Measurements from ENCODE around the gene SART3.
A peak's percentile ranks its signal among the peaks of the same experiment; 100 is the strongest.
"Not testable (repeated sequence)": the region's sequence is repeated elsewhere in the genome, so short reads cannot be mapped to it uniquely, and the experiment has no call there.

SART3 gene

DNA sequence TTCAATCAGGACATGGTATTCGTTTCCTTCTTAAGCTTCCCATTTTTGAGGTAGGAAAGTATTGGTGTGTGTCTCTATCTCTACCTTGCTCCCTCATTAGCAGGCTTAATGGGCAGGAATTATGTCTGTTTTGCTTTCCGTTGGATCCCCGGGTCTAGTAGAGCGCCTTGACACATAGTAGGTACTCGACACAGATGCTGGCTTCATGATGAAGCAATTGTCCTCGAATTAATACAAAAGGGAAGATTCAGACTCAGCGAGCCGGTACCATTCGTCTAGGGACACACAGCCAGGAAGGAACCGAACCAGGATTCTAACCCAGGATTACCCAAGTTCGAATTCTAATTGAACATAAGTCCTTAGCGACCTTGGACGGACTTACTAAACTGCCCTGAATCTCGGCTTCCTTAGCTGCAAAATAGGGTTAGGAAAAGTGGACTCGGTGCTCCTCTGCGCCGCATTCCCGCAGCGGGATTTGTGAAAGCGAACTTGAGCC is 927 bp upstream of the SART3 start:
- DNase-seq (ENCODE audit: low spot score): no peak

DNA sequence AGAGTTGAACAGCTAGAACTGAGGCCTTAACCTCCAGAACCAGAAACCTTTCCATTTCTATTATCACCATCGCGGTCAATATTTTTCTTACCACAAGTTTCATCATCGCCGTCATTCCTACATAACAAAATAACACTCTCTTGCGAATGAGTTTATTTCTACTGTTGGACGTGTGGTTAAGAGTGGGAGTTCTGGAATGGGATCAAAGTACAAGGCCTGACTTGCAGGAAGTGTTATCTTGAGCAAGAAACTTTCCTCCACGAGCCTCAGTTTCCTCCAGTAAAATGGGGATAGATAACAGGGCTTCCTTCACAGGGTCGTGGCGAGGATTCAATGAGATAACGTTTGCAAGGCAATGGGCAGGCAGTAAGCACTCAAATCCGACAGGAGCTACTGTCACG is 652 bp downstream of the SART3 start:
- DNase-seq (ENCODE audit: low spot score): peak; percentile 10

DNA sequence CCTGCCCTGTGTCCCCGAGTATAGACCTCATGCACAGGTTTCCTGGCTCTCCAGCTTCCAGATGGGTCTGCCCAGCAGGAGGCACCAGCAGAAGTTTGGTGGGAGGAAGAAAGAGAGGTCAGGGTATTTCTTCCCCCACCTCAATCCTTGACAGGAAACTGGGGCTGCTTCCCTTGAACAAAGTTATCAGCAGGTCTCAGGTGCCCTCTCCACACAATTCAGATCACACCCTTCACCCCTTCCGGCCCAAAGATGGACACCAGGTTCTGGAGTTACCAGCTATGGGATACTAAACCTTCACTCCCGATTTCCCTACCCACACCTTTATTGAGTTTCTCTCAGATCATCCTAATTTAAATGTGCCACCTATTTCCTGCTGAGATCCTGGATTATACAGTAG is 1.2 kb downstream of the SART3 start:
- DNase-seq (ENCODE audit: low spot score): no peak

DNA sequence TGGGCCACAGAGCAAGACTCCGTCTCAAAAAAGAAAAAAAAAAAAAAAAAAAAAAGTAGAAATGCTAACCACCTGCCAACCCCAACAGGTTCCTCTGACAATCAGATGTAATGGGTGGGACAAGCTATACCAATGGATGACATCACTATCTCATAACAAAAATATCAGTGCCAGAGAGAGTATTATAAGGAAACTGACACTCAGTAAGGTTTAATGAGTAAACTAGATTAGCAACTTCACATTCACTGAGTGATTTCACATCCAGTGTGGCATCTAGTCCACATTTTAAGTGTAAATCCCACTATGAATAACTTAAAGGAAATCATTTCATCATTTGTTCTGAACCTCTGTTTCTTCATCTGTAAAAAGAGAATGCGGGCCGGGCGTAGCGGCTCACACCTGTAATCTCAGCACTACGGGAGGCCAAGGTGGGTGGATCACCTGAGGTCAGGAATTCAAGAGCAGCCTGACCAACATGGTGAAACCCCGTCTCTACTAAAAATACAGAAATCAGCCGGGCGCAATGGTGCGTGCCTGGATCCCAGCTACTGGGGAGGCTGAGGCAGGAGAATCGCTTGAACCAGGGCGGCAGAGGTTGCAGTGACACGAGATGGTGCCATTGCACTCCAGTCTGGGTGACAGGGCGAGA is 1.8 kb downstream of the SART3 start:
- DNase-seq (ENCODE audit: low spot score): no peak

DNA sequence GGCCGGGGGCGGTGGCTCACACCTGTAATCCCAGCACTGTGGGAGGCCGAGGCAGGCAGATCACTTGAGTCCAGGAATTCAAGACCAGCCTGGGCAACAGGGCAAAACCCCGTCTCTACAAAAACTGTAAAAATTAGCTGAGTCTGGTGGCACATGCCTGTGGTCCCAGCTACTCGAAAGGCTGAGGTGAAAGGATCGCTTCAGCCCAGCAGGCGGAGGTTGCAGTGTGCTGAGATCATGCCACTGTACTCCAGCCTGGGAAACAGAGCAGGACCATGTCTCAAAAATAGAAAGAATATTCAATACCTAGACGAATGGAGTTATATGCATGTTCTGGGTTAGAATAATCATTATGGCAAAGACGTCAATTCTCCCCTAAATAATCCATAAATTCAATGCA is 5.6 kb downstream of the SART3 start:
- not testable (repeated sequence) for DNase-seq (ENCODE audit: low spot score)

DNA sequence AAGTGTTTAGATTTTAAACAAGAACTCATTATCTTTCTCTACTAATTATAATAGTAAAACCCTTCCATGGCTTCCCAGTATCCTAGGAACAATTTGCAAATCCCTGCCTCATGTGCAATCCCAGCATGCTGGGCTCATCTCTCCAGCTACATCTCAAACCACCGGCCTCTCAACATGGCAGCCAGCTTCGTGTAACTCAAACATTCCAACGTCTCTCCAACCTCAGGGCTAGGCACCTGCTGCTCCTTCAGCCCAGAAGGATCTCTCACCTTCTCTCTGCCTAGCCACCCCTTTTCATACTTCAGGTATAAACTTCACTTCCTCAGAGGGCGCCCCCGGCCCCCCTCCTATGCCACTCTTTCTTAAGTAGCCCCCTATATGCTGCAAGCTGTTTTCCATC is 7.2 kb downstream of the SART3 start:
- no peak for DNase-seq (ENCODE audit: low spot score)

DNA sequence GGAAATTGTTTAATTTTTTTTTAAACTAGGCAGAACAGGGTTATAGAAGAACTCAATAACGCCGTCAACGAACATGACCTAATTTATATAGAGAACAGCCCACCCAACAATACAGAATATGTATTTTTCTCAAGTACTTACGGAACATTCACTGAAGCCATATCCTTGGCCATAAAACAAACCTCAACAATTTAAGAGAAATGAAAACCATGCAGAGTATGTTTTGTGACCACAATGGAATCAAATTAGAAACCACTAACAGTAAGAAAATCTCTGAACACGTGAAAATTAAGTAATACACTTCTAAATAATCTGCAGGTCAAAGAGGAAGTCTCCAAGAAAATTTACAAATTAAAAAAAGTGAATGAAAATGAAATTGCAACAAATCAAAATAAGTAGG is 9.4 kb downstream of the SART3 start:
- DNase-seq (ENCODE audit: low spot score): no peak

DNA sequence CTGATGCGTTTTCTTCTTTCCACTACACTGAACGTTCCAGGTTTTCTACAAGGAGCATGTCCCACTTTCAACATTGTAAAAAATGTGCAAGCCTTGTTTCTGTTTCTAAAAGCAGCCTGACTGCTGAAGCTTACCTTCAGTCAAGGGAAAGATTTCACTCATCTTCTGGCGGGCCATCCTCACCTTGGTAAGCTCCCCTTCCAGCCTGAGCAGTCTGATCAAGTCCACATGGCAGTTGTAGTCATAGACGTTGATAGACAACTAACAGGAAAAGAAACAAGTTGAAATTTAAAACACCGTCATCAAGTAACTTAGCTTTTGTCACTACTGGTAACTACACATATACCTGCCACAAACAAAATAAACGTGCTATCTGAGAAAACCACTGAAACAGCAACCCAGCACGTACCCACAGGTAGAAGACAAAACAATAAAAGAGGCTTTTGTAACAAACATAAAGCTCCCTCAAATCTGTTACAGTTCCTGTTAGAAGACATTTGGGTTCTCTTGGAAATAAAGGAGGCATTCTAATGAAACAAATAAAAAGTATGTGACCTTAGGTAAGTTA is 11.9 kb downstream of the SART3 start:
- DNase-seq (ENCODE audit: low spot score): no peak

DNA sequence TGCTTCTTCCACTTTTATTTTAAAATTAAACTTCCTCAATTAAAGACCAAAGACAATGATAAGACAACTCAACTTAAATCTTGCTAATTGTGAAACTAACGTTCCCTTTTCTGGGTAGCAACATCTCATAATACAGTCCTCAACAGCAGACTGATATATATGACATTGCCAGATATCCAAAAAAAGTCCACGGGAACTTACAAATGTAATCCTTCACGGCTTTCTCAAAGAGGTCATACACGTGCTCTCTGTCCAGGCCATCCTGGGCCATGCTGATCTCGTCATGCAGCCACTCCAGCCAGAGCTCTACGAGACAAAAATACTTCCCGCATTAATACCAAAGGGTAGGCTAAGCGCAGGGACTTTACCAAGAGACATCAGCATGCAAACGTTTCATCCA is 13.3 kb downstream of the SART3 start:
- no peak for DNase-seq (ENCODE audit: low spot score)

DNA sequence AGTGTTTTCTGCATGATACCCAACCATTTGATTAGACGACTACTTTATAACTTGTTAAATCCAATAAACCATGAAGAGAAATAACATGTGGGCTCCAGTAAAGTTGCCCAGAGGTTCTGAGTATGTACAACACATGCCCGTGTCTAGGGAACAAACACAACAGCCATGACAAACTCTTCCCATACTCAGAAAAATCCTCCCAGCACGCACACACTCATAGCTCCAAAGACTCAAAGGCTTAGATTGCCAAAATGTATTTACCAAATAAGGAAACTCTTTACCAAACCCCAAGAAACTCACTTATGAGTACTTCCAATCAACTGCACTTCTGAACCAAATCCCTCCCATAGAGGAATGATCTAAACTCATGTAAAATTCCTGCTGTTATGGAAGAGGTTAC is 17.3 kb downstream of the SART3 start:
- DNase-seq (ENCODE audit: low spot score): no peak

DNA sequence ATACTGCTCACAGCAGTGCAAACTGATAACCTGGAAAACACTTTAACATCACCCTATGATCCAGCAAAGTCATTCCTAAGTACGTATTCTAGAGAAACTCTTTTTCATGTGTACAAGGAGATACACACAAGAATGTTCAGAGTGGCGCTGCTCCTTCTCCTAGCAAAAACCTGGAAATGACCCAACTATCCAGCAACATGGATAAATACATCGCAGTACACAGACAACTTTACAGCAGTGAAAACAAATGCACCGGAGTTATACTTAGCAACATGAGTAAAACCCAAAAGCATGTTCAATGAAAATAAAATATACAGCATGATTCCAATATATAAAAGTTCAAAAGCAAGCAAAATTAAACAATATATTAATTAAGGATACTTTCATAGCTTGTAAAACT is 18.7 kb downstream of the SART3 start:
- no peak for DNase-seq (ENCODE audit: low spot score)

DNA sequence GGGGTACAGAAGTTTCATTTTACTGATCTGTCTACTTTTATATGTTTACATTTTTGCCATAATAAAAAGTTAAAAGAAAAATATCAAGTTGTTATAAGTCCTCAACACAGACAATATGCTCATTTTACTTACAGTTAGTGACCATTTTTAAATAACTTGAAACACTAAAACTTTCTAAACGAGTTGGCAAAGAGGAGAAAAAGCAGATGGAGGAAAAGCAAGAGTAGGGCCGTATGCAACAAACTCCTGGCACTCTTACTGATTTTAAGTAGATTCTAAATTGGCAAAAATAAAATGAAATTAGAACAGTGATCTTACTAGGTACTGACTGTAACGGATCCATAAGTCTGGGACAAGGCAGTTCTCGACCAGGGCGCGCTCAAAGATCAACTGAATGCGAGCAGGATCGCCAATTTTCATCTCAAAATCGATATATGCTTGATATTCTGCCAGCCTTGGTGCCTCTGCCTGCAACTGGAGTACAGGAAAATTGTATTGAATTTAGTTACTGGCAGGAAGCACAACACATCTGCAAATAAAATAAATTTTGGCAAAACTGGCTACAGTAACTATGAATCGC is 22.3 kb downstream of the SART3 start:
- no peak for DNase-seq (ENCODE audit: low spot score)

DNA sequence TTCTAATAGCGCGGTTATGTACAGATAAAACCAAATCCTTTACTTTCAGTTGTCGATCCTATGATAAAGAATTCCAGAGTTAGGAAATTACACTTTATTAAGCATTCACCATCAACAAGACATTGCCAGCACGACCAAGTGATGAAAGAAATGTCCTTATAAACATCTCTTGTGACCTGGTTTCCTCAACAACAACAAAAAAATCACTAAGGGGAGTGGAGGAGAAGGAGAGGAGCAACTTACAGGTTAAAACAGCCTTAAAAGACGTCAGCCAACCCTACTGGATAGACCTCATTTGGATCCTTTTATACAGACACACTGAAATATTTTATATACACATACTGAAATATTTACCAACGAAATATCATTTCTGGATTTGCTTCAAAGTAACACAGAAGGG is 22.8 kb downstream of the SART3 start:
- DNase-seq (ENCODE audit: low spot score): no peak

DNA sequence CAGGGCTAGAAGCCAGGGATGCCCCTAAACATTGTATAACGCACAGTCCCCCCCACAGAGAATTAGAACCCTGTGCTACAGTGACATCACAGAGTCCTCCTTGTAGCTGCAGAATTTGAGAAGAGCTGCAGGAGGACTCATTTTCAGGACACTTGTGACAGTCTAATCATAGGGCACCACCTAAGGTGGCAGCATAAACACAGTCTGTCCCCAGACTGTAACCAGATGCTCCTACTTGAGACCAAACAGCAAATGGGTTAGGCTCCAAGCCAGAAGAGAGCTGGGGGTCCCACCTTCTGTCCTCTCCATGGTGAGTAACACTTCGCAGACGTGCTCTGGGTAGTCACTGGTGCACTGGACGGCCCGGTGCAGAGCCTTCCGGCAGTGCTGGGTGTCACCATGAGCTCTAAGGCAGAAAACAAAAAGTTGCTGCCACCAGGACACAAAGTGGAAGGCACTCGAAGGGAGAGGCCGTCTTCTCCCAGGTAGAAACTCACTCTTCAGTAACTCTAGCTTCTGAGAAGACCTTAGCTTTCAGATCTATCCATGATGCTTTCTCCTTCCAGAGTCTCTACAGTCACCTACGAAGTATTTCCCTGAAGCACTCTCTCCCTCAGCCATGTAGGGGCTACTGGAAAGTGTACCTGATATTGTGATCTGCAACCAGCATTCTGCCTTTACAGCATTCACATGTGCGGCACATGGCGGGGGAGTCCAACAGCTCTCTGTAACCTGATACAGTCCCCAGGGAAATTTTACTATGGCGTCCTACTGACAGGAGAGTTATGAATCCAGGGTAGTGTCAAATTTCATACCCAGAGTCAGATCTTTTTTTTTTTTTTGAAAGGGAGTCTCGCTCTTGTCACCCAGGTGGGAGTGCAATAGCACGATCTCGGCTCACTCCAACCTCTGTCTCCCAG is 28.8 kb downstream of the SART3 start:
- no peak for DNase-seq (ENCODE audit: low spot score)

DNA sequence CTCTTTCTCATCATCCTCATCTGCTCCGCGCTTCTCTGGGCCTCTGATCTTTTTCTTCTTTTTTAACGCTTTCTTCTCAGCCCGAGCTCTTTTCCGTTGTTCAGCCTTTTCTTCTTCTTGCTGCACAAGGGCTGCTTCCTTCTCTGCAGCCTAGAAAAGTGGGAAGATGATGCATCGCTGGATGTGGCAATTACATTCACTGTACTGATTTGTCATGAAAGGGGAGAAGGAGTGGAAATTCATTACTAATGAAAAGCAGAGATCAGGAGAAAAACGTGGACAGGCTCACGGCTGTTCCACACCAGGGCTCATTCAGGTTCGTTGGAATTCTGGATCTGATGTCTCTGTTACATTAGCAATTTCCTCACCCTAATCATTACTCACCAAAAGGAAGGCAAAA is 30.8 kb downstream of the SART3 start:
- DNase-seq (ENCODE audit: low spot score): no peak

DNA sequence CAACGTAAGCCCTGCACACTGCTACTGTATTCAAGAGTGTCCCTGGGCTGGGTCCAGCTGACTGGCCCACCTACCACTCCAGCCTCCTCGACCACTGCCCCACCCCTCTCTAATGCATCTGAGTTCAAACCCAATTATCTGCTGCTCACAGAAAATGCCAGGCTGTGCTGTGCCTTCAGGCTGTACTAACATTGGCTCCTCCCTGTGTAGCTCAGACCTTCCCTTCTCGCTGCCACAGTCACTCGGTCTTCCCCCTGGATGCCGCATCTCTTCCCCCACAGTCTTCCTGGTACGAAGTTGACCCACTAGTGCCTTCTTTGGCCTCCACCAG is 33.8 kb downstream of the SART3 start:
- DNase-seq (ENCODE audit: low spot score): no peak

DNA sequence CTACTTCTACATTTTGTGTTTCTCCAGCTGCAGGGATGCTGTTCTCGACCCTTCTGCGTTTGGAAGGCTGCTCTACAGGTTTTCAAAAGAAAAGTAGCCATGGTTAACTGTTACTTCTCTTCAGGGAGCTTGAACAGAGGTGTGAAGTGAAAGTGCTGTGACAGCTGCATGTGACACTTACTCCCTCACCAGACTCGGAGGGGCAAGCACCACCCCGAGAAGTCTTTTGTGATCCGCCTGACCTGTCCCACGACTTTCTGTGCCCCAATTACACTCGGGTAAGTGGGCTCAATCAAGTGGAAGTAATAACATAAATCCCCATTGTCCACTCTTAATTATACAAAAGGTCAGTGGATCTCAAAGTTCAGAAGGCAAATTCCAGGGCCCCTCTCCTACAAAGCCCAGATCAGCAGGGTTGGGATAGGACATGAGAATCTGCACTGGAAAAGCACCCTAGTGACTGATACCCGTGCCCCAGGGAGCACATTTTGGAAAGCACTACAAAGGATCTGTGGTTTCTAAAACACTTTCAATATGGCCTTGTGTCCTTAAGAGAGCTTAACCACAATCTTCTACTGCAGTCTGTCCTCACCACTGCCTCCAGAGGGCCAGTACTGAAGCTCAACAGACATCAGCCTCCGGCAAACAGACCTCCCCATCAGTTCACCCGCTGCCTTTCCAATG is 34.3 kb downstream of the SART3 start:
- no peak for DNase-seq (ENCODE audit: low spot score)

DNA sequence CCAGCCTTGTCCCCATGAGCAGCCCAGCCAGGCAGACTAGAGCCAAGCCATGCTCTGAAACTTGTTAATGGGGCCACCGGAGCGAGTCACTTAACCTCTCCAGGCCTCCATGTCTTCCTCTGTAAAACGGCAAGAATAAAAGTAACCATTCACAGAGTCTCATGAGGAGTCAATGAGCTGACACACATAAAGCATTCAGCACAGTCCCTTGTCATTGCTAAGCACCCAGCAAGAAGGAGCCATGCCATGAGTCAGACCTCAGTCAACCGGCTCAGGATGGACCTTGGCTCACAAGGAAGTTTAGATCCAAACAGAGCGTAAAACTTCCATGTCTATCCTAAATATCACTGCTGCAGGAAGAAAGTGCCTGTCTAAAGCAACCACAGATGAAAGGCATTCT is 35.3 kb downstream of the SART3 start:
- DNase-seq (ENCODE audit: low spot score): peak; percentile 89

DNA sequence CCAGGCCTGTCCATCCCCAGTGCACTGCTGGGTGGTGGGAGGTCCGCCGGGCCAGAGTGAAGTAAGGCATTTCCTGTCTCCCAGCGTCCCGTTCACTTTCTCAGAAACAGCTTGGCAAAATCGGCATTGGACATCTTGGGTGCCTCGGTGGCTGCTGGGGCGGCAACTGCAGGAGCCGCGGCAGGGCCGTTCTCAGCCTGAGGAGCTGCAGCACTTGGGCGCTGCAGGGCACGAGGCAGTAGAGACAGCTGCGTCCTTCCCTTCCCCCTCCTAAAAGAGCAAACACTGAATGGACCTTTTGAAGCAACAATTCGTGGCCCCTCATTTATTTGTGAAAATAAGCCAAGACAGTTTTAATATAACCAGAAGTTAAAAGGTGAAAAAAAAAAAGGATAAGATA is 37.6 kb downstream of the SART3 start:
- DNase-seq (ENCODE audit: low spot score): no peak

DNA sequence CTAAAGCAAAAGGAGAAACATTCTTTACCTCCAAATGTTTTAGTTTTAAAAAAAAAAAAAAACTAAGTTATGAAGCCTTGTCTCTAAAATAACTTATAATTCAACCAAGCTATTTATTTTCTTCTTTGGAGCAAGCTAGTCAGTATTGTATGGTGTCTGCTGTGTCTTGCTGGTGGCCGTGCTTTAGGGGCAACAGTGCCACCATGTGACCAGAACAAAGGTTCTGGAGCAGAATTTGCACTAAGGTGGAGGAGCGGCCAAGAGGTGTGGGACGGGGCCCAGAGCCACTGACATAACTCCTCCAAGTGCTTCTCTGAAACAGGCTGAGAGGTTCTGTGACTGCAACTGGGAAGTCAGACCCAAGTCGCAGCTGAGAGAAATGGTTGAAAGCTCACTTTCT is 41.4 kb downstream of the SART3 start:
- DNase-seq (ENCODE audit: low spot score): no peak

DNA sequence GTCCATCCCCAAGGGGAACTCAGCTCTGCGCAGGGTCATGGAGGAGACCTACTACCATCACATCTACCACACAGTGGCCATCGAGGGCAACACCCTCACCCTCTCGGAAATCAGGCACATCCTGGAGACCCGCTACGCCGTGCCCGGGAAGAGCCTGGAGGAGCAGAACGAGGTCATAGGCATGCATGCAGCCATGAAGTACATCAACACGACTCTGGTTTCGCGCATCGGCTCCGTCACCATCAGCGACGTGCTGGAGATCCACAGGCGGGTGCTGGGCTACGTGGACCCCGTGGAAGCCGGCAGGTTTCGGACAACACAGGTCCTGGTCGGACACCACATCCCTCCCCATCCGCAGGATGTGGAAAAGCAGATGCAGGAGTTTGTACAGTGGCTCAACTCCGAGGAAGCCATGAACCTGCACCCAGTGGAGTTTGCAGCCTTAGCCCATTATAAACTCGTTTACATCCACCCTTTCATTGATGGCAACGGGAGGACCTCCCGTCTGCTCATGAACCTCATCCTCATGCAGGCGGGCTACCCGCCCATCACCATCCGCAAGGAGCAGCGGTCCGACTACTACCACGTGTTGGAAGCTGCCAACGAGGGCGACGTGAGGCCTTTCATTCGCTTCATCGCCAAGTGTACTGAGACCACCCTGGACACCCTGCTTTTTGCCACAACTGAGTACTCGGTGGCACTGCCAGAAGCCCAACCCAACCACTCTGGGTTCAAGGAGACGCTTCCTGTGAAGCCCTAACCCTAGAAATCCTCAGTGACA is 42.1 kb downstream of the SART3 start:
- no peak for DNase-seq (ENCODE audit: low spot score)
